ENCODE results near the gene NUMBL.

- TF ChIP-seq, protein P1, sequence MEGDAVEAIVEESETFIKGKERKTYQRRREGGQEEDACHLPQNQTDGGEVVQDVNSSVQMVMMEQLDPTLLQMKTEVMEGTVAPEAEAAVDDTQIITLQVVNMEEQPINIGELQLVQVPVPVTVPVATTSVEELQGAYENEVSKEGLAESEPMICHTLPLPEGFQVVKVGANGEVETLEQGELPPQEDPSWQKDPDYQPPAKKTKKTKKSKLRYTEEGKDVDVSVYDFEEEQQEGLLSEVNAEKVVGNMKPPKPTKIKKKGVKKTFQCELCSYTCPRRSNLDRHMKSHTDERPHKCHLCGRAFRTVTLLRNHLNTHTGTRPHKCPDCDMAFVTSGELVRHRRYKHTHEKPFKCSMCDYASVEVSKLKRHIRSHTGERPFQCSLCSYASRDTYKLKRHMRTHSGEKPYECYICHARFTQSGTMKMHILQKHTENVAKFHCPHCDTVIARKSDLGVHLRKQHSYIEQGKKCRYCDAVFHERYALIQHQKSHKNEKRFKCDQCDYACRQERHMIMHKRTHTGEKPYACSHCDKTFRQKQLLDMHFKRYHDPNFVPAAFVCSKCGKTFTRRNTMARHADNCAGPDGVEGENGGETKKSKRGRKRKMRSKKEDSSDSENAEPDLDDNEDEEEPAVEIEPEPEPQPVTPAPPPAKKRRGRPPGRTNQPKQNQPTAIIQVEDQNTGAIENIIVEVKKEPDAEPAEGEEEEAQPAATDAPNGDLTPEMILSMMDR (conservative IDR thresholded peaks at IDR 0.05; ENCODE audit: low read depth, low read length), result no peak
- TF ChIP-seq EZH2 (IDR thresholded peaks at IDR 0.05; ENCODE audit: low read length, unreplicated experiment), result no peak
Measured at GRCh38 chr19:40716482-40717324, 26.3 kb upstream of the NUMBL start, which contains the start of the genes COQ8B and ITPKC.

All from PC-3 (cell line).